GM23338 (cell line): ENCODE results near the gene GLRB. TPM values are rescaled to one million over a fixed set of nuclear protein-coding genes. Genes with fewer than 3 reads are reported as not detected.

Experiments used
- ATAC-seq: fragments of 200-7000 bp; cut with Tn5 transposase; 3 replicates; pipeline ENCODE4 v1.9.1; 2020
- DNase-seq: peaks from one replicate; pipeline ENCODE4 v3.0.0-alpha.2; 2015; ENCODE audit warnings: low spot score
- H2AFZ ChIP-seq: fragments of 200-600 bp; sonication (generic); 2 replicates; pipeline ENCODE4 v1.8.0; 2016; ENCODE audit warnings: antibody characterized with exemption, mild to moderate bottlenecking, moderate library complexity
- H3F3A ChIP-seq: fragments of 200-600 bp; sonication (generic); replicated peaks from 2 replicates; pipeline ENCODE4 v1.8.0; 2017; ENCODE audit warnings: antibody characterized with exemption, mixed run types, low read depth
- H3K27ac ChIP-seq: fragments of 200-600 bp; sonication (generic); 2 replicates; pipeline ENCODE4 v1.6.1; 2016; ENCODE audit warnings: low read depth
- H3K27me3 ChIP-seq: fragments of 200-600 bp; sonication (generic); 2 replicates; pipeline ENCODE4 v1.8.0; 2016; ENCODE audit warnings: mild to moderate bottlenecking, mixed run types, moderate library complexity; ENCODE audit not compliant: insufficient read depth
- H3K36me3 ChIP-seq: fragments of 200-600 bp; sonication (generic); 2 replicates; pipeline ENCODE4 v1.8.0; 2016; ENCODE audit warnings: mild to moderate bottlenecking; ENCODE audit not compliant: insufficient read depth
- H3K4me1 ChIP-seq: fragments of 200-600 bp; sonication (generic); 2 replicates; pipeline ENCODE4 v1.8.0; 2016; ENCODE audit warnings: mild to moderate bottlenecking, moderate library complexity; ENCODE audit not compliant: insufficient read depth
- H3K4me2 ChIP-seq: fragments of 200-600 bp; sonication (generic); 2 replicates; pipeline ENCODE4 v1.7.1; 2017; ENCODE audit warnings: mixed run types
- H3K4me3 ChIP-seq: fragments of 200-600 bp; sonication (generic); 2 replicates; pipeline ENCODE4 v1.6.1; 2016; ENCODE audit warnings: mixed run types
- H3K79me2 ChIP-seq: fragments of 200-600 bp; sonication (generic); replicated peaks from 2 replicates; pipeline ENCODE4 v1.8.0; 2017; ENCODE audit warnings: mild to moderate bottlenecking; ENCODE audit not compliant: insufficient read depth
- H3K9me2 ChIP-seq: fragments of 200-600 bp; sonication (generic); 2 replicates; pipeline ENCODE4 v1.8.0; 2017; ENCODE audit not compliant: insufficient read depth
- H4K20me1 ChIP-seq: fragments of 200-600 bp; sonication (generic); replicated peaks from 2 replicates; pipeline ENCODE4 v1.8.0; 2017; ENCODE audit warnings: mild to moderate bottlenecking; ENCODE audit not compliant: insufficient read depth
- H3K27ac Mint-ChIP-seq: 2 replicates; pipeline ENCODE4 v1.8.0; 2020; ENCODE audit warnings: inconsistent platforms, mild to moderate bottlenecking, moderate library complexity, mixed read lengths
- H3K27me3 Mint-ChIP-seq: 3 replicates; pipeline ENCODE4 v1.8.0; 2022; ENCODE audit warnings: low read depth, mild to moderate bottlenecking, moderate library complexity, mixed read lengths, inconsistent platforms; ENCODE audit not compliant: insufficient read depth, poor library complexity
- H3K36me3 Mint-ChIP-seq: 3 replicates; pipeline ENCODE4 v1.8.0; 2021; ENCODE audit warnings: low read depth, mild to moderate bottlenecking, inconsistent platforms, moderate library complexity, mixed read lengths
- H3K4me1 Mint-ChIP-seq: 3 replicates; pipeline ENCODE4 v1.8.0; 2020; ENCODE audit warnings: mild to moderate bottlenecking, inconsistent platforms, mixed read lengths
- H3K4me3 Mint-ChIP-seq: 3 replicates; pipeline ENCODE4 v1.8.0; 2021; ENCODE audit warnings: moderate library complexity, mild to moderate bottlenecking, inconsistent platforms, mixed read lengths
- H3K9me3 Mint-ChIP-seq: 3 replicates; pipeline ENCODE4 v1.8.0; 2020; ENCODE audit warnings: moderate library complexity, mild to moderate bottlenecking, inconsistent platforms, mixed read lengths
- CREB1 ChIP-seq: fragments of 250-450 bp; sonication (Bioruptor Pico); IDR thresholded peaks from 2 replicates; pipeline ENCODE4 v1.5.0; 2020; ENCODE audit warnings: low read depth, mild to moderate bottlenecking, moderate library complexity
- EZH2phosphoT487 ChIP-seq: fragments of 200-600 bp; sonication (generic); IDR thresholded peaks from one replicate; pipeline ENCODE4 v1.8.1; 2018; ENCODE audit warnings: antibody characterized with exemption; ENCODE audit not compliant: unreplicated experiment
- ZNF331 ChIP-seq: fragments of 250-450 bp; sonication (Bioruptor Pico); IDR thresholded peaks from 2 replicates; pipeline ENCODE4 v1.5.0; 2020; ENCODE audit warnings: low read depth, mild to moderate bottlenecking, moderate library complexity
- polyA plus RNA-seq: library from polyadenylated mRNA; unstranded; fragments of >200 nt; fragmentation: Nextera tagmentation; extraction: Ambion mirVana; gene quantifications from 2 replicates; pipeline ENCODE4 v1.2.1, GENCODE V29; 2016
- total RNA-seq: library from RNA; depleted of rRNA; stranded (reverse); fragments of >200 nt; shearing (Covaris generic); gene quantifications from 2 replicates; pipeline ENCODE4 v1.2.3, GENCODE V29; 2014
- TF ChIP-seq, protein P1 (sequence below): fragments of 250-450 bp; sonication (Bioruptor Pico); IDR thresholded peaks from 2 replicates; pipeline ENCODE4 v1.5.0; 2020; ENCODE audit warnings: mild to moderate bottlenecking, moderate library complexity
- TF ChIP-seq, protein P2 (sequence below), 2 experiments: fragments of 200-600 bp in 1 of 2; sonication (generic) in 1 of 2; conservative IDR thresholded peaks; 2 replicates each; pipeline versions ENCODE4 v1.5.1 to v1.6.1; 2016 to 2017; ENCODE audit warnings: antibody characterized with exemption in 2 of 2, low read depth in 2 of 2, mild to moderate bottlenecking in 2 of 2, moderate library complexity in 1 of 2
- TF ChIP-seq, protein P3 (sequence below): IDR thresholded peaks from one replicate; pipeline ENCODE4 v1.6.1; 2018; ENCODE audit warnings: antibody characterized with exemption; ENCODE audit not compliant: unreplicated experiment

The GLRB gene
- total and polyA plus RNA-seq, 2 experiments from 2014 or later: 1.0 to 1.3 TPM

DNA sequence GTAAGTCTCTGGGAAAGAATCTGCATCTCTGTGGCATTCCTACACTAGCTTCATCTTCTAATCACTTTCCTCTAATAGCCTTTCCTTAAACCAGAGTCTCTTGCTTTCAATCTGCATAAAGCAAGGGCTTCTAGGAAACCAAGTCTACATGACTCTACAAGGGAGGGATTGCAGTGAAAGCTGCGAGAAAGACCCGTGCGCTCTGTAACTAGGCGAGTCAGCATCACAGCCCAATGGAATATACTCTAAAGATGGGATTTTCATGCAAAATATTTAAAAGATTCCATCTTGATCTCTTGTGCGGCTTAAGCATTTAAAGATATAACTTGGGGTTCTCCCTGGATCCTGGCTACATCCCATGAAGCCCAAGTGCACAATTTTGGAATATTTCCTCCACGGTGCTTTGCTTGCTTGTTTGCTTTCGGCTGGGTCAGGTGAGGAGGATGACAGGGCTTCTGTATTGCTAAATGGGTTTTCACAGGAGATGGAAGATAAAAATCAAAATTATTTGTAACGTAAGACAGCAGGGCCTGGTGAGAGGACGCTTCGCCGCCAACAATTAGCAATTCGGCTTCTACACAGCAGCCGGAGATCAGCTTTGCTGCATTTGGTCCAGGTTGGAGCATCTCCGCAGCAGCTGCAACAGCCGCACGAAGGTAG lies 143.9 kb downstream of the GLRB start (continued):
- TF ChIP-seq, protein P1, sequence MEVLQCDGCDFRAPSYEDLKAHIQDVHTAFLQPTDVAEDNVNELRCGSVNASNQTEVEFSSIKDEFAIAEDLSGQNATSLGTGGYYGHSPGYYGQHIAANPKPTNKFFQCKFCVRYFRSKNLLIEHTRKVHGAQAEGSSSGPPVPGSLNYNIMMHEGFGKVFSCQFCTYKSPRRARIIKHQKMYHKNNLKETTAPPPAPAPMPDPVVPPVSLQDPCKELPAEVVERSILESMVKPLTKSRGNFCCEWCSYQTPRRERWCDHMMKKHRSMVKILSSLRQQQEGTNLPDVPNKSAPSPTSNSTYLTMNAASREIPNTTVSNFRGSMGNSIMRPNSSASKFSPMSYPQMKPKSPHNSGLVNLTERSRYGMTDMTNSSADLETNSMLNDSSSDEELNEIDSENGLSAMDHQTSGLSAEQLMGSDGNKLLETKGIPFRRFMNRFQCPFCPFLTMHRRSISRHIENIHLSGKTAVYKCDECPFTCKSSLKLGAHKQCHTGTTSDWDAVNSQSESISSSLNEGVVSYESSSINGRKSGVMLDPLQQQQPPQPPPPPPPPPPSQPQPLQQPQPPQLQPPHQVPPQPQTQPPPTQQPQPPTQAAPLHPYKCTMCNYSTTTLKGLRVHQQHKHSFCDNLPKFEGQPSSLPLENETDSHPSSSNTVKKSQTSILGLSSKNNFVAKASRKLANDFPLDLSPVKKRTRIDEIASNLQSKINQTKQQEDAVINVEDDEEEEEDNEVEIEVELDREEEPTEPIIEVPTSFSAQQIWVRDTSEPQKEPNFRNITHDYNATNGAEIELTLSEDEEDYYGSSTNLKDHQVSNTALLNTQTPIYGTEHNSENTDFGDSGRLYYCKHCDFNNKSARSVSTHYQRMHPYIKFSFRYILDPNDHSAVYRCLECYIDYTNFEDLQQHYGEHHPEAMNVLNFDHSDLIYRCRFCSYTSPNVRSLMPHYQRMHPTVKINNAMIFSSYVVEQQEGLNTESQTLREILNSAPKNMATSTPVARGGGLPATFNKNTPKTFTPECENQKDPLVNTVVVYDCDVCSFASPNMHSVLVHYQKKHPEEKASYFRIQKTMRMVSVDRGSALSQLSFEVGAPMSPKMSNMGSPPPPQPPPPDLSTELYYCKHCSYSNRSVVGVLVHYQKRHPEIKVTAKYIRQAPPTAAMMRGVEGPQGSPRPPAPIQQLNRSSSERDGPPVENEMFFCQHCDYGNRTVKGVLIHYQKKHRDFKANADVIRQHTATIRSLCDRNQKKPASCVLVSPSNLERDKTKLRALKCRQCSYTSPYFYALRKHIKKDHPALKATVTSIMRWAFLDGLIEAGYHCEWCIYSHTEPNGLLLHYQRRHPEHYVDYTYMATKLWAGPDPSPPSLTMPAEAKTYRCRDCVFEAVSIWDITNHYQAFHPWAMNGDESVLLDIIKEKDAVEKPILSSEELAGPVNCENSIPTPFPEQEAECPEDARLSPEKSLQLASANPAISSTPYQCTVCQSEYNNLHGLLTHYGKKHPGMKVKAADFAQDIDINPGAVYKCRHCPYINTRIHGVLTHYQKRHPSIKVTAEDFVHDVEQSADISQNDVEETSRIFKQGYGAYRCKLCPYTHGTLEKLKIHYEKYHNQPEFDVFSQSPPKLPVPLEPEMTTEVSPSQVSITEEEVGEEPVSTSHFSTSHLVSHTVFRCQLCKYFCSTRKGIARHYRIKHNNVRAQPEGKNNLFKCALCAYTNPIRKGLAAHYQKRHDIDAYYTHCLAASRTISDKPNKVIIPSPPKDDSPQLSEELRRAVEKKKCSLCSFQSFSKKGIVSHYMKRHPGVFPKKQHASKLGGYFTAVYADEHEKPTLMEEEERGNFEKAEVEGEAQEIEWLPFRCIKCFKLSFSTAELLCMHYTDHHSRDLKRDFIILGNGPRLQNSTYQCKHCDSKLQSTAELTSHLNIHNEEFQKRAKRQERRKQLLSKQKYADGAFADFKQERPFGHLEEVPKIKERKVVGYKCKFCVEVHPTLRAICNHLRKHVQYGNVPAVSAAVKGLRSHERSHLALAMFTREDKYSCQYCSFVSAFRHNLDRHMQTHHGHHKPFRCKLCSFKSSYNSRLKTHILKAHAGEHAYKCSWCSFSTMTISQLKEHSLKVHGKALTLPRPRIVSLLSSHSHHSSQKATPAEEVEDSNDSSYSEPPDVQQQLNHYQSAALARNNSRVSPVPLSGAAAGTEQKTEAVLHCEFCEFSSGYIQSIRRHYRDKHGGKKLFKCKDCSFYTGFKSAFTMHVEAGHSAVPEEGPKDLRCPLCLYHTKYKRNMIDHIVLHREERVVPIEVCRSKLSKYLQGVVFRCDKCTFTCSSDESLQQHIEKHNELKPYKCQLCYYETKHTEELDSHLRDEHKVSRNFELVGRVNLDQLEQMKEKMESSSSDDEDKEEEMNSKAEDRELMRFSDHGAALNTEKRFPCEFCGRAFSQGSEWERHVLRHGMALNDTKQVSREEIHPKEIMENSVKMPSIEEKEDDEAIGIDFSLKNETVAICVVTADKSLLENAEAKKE (CRISPR knock-in tag): no peak
- TF ChIP-seq CREB1 (no peak), EZH2phosphoT487 (no peak), ZNF331 (CRISPR knock-in tag) (no peak)
- TF ChIP-seq, protein P2, sequence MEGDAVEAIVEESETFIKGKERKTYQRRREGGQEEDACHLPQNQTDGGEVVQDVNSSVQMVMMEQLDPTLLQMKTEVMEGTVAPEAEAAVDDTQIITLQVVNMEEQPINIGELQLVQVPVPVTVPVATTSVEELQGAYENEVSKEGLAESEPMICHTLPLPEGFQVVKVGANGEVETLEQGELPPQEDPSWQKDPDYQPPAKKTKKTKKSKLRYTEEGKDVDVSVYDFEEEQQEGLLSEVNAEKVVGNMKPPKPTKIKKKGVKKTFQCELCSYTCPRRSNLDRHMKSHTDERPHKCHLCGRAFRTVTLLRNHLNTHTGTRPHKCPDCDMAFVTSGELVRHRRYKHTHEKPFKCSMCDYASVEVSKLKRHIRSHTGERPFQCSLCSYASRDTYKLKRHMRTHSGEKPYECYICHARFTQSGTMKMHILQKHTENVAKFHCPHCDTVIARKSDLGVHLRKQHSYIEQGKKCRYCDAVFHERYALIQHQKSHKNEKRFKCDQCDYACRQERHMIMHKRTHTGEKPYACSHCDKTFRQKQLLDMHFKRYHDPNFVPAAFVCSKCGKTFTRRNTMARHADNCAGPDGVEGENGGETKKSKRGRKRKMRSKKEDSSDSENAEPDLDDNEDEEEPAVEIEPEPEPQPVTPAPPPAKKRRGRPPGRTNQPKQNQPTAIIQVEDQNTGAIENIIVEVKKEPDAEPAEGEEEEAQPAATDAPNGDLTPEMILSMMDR (conservative IDR thresholded peaks at IDR 0.05; ENCODE audit: low read depth in 2 of 2): no peak

DNA sequence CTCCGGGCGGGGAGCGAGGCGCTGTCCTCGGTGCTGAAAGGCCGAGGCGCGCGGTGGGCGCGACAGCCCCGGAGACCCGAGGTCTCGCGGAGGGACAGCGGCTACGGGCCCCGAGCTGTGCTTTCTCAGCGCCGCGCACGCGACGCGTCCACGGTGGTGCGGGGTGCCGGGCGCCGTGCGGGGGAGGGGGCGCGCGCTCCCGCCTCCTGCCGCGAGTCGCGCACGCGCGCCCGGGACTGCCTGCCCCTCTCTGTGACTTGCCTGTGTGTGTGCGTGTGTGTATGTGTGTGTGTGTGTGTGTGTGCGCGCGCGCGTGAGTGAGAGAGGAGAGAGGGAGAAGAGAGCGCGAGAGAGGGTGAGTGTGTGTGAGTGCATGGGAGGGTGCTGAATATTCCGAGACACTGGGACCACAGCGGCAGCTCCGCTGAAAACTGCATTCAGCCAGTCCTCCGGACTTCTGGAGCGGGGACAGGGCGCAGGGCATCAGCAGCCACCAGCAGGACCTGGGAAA lies 144.5 kb downstream of the GLRB start, which contains the start of gene GRIA2:
Gene GRIA2 (plus strand): TSS at position 358 of the 511 bp plus-strand sequence. CDS start 315 bp downstream, outside the sequence.
- Histone ChIP-seq H3K4me3 (peak within 1 kb of the TSS; percentile 77), H3K27ac (no peak within 1 kb of the TSS), H3K4me1 (peaks cover 18% of the 10 kb centered on the region), H3K27me3 (peaks cover 70% of the 10 kb centered on the region), H3F3A (no peaks in the 10 kb centered on the region), H3K36me3 (no peaks in the 10 kb centered on the region), H2AFZ (peak within 1 kb of the TSS; percentile 100), H3K4me2 (peak within 1 kb of the TSS; percentile 88), H3K9me2 (no peaks in the 10 kb centered on the region), H3K79me2 (no peaks in the 10 kb centered on the region), H4K20me1 (peaks cover 7% of the 10 kb centered on the region)
- Mint-ChIP-seq H3K27me3 (peaks cover 45% of the 10 kb centered on the region), H3K36me3 (no peaks in the 10 kb centered on the region), H3K4me1 (peaks cover 12% of the 10 kb centered on the region), H3K4me3 (peak within 1 kb of the TSS; percentile 86), H3K27ac (no peak within 1 kb of the TSS), H3K9me3 (no peaks in the 10 kb centered on the region)
- ATAC-seq (peak; percentile 83), DNase-seq (peak; percentile 78)
- TF ChIP-seq, protein P3, sequence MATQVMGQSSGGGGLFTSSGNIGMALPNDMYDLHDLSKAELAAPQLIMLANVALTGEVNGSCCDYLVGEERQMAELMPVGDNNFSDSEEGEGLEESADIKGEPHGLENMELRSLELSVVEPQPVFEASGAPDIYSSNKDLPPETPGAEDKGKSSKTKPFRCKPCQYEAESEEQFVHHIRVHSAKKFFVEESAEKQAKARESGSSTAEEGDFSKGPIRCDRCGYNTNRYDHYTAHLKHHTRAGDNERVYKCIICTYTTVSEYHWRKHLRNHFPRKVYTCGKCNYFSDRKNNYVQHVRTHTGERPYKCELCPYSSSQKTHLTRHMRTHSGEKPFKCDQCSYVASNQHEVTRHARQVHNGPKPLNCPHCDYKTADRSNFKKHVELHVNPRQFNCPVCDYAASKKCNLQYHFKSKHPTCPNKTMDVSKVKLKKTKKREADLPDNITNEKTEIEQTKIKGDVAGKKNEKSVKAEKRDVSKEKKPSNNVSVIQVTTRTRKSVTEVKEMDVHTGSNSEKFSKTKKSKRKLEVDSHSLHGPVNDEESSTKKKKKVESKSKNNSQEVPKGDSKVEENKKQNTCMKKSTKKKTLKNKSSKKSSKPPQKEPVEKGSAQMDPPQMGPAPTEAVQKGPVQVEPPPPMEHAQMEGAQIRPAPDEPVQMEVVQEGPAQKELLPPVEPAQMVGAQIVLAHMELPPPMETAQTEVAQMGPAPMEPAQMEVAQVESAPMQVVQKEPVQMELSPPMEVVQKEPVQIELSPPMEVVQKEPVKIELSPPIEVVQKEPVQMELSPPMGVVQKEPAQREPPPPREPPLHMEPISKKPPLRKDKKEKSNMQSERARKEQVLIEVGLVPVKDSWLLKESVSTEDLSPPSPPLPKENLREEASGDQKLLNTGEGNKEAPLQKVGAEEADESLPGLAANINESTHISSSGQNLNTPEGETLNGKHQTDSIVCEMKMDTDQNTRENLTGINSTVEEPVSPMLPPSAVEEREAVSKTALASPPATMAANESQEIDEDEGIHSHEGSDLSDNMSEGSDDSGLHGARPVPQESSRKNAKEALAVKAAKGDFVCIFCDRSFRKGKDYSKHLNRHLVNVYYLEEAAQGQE: peak; percentile 97
- TF ChIP-seq CREB1: no peak
